ENCODE results near the gene AKAP10.

The AKAP10 gene

GRCh38 chr17:19996502-19996901 lies 18.9 kb upstream of the AKAP10 start:
- H3K4me1 ChIP-seq (ENCODE audit: insufficient read depth, low read length, severe bottlenecking): no peaks in the 10 kb centered on the region
- no peak overlapping the region for H3K27ac ChIP-seq (ENCODE audit: low read depth, low read length, poor library complexity, severe bottlenecking)
- no peak overlapping the region for H2AFZ ChIP-seq (ENCODE audit: low read length)
- no peaks in the 10 kb centered on the region for H3K9me2 ChIP-seq (ENCODE audit: low read depth, low read length)
- no peaks in the 10 kb centered on the region for H3K9me3 ChIP-seq (ENCODE audit: low read length)
- H3K4me2 ChIP-seq (ENCODE audit: low read length): no peak overlapping the region
- H3K27me3 ChIP-seq (ENCODE audit: insufficient read depth, low read length): no peaks in the 10 kb centered on the region; the same call in 1 of the 2 replicates
- no peak overlapping the region for H3K9ac ChIP-seq (ENCODE audit: low read length)
- H4K20me1 ChIP-seq (ENCODE audit: insufficient read depth, low read length): no peaks in the 10 kb centered on the region
- H3F3A ChIP-seq (ENCODE audit: insufficient read depth, low read length): no peaks in the 10 kb centered on the region
- no peaks in the 10 kb centered on the region for H3K36me3 ChIP-seq (ENCODE audit: insufficient read depth, low read length)
- H3K79me2 ChIP-seq (ENCODE audit: insufficient read depth, low read length): no peaks in the 10 kb centered on the region
- no peak overlapping the region for H3K4me3 ChIP-seq (ENCODE audit: low read depth, low read length, poor library complexity, severe bottlenecking)
- TF ChIP-seq, protein P1, sequence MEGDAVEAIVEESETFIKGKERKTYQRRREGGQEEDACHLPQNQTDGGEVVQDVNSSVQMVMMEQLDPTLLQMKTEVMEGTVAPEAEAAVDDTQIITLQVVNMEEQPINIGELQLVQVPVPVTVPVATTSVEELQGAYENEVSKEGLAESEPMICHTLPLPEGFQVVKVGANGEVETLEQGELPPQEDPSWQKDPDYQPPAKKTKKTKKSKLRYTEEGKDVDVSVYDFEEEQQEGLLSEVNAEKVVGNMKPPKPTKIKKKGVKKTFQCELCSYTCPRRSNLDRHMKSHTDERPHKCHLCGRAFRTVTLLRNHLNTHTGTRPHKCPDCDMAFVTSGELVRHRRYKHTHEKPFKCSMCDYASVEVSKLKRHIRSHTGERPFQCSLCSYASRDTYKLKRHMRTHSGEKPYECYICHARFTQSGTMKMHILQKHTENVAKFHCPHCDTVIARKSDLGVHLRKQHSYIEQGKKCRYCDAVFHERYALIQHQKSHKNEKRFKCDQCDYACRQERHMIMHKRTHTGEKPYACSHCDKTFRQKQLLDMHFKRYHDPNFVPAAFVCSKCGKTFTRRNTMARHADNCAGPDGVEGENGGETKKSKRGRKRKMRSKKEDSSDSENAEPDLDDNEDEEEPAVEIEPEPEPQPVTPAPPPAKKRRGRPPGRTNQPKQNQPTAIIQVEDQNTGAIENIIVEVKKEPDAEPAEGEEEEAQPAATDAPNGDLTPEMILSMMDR (IDR thresholded peaks at IDR 0.05; ENCODE audit: low read length): no peak
- no peak for TF ChIP-seq EZH2 (IDR thresholded peaks at IDR 0.05; ENCODE audit: borderline replicate concordance, low read length)

DNA sequence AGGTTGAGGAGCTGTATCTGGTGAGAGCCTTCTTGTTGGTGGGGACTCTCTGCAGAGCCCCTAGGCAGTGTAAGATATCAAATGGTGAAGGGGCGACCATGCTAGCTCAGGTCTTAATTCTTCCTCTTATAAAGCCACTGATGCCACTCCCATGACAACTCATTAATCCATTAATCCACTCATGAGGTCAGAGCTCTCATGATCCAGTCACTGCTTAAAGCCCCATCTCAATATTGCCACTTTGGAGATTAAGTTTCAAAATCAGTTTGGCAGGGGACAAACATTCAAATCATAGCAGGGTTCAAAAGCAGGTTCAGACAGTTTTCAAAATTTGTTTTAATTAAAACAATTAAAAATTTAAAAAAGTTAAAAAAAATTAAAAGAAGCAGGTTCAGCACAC lies 18.5 kb upstream of the AKAP10 start:
- H3K9me3 ChIP-seq (ENCODE audit: low read length): no peaks in the 10 kb centered on the region
- no peaks in the 10 kb centered on the region; the same call in 1 of the 2 replicates for H3K27me3 ChIP-seq (ENCODE audit: insufficient read depth, low read length)
- no peak overlapping the region for H3K9ac ChIP-seq (ENCODE audit: low read length)
- no peak overlapping the region for H3K27ac ChIP-seq (ENCODE audit: low read depth, low read length, poor library complexity, severe bottlenecking)
- no peak overlapping the region for H3K4me2 ChIP-seq (ENCODE audit: low read length)
- no peak overlapping the region for H2AFZ ChIP-seq (ENCODE audit: low read length)
- H4K20me1 ChIP-seq (ENCODE audit: insufficient read depth, low read length): no peaks in the 10 kb centered on the region
- TF ChIP-seq, protein P1 (IDR thresholded peaks at IDR 0.05; ENCODE audit: low read length): no peak
- TF ChIP-seq EZH2 (IDR thresholded peaks at IDR 0.05; ENCODE audit: borderline replicate concordance, low read length): no peak
- no peaks in the 10 kb centered on the region for H3F3A ChIP-seq (ENCODE audit: insufficient read depth, low read length)
- H3K4me3 ChIP-seq (ENCODE audit: low read depth, low read length, poor library complexity, severe bottlenecking): no peak overlapping the region
- H3K9me2 ChIP-seq (ENCODE audit: low read depth, low read length): no peaks in the 10 kb centered on the region
- no peaks in the 10 kb centered on the region for H3K36me3 ChIP-seq (ENCODE audit: insufficient read depth, low read length)
- H3K79me2 ChIP-seq (ENCODE audit: insufficient read depth, low read length): no peaks in the 10 kb centered on the region
- no peaks in the 10 kb centered on the region for H3K4me1 ChIP-seq (ENCODE audit: insufficient read depth, low read length, severe bottlenecking)

- Histone ChIP-seq H3K27me3 (ENCODE audit: insufficient read depth, low read length) (no peaks in the 10 kb centered on the region; the same call in 1 of the 2 replicates), H3K79me2 (ENCODE audit: insufficient read depth, low read length) (no peaks in the 10 kb centered on the region), H3K4me2 (ENCODE audit: low read length) (no peak overlapping the region), H3K9ac (ENCODE audit: low read length) (no peak overlapping the region), H3K4me1 (ENCODE audit: insufficient read depth, low read length, severe bottlenecking) (no peaks in the 10 kb centered on the region), H2AFZ (ENCODE audit: low read length) (no peak overlapping the region), H3K27ac (ENCODE audit: low read depth, low read length, poor library complexity, severe bottlenecking) (no peak overlapping the region), H3K9me2 (ENCODE audit: low read depth, low read length) (no peaks in the 10 kb centered on the region), H3K9me3 (ENCODE audit: low read length) (no peaks in the 10 kb centered on the region), H3K36me3 (ENCODE audit: insufficient read depth, low read length) (no peaks in the 10 kb centered on the region), H3K4me3 (ENCODE audit: low read depth, low read length, poor library complexity, severe bottlenecking) (no peak overlapping the region), H4K20me1 (ENCODE audit: insufficient read depth, low read length) (no peaks in the 10 kb centered on the region), H3F3A (ENCODE audit: insufficient read depth, low read length) (no peaks in the 10 kb centered on the region)
- TF ChIP-seq, protein P1 (IDR thresholded peaks at IDR 0.05; ENCODE audit: low read length): peak; percentile 62
- TF ChIP-seq EZH2 (IDR thresholded peaks at IDR 0.05; ENCODE audit: borderline replicate concordance, low read length): no peak
Observed at GRCh38 chr17:19992803-19993713, 15.4 kb upstream of the AKAP10 start.

Measured in OCI-LY1 (cell line).